Ammon's horn (tissue), 1 donor: ENCODE measurements around the gene P3R3URF.

Source experiments
- DNase-seq: peaks from one replicate; pipeline ENCODE4 v3.0.0-alpha.2; 2016; ENCODE audit warnings: low spot score

P3R3URF gene

DNA sequence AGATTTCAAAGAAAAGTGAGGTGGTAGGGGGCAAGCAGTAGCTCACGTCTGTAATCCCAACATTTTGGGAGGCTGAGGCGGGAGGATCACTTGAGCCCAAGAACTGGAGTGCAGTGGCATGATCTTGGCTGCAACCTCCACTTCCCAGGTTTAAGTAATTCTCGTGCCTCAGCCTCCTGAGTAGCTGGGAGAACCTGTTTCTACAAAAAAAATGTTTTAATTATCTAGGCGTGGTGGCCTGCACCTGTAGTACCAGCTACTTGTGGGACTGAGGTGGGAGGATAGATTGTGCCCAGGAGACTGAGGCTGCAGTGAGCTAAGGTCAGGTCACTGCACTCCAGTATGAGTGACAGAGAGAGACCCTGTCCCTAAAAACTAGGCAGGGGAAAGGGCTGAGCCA, 4.0 kb downstream of the P3R3URF start:
- DNase-seq = no peak

DNA sequence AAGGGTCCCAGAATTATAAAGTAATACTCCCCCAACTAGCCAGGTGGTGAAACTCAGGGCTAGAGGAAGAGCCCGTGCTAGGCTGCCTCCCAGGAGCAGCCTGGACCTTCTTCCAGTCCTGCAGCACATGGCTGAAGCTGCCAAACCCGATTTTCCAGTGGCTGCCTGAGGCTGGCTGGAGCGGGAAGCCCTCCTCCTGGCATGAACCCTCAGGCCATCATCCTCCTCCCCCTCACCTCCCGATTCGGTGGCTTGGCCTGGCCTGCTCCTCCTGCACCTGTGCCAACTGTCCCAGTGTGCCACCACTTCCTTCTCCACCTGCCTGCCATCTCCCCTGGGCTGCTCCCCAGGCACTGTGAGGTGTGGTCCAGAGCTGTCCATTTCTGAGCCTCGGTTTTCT, 4.4 kb downstream of the P3R3URF start:
- DNase-seq = no peak

DNA sequence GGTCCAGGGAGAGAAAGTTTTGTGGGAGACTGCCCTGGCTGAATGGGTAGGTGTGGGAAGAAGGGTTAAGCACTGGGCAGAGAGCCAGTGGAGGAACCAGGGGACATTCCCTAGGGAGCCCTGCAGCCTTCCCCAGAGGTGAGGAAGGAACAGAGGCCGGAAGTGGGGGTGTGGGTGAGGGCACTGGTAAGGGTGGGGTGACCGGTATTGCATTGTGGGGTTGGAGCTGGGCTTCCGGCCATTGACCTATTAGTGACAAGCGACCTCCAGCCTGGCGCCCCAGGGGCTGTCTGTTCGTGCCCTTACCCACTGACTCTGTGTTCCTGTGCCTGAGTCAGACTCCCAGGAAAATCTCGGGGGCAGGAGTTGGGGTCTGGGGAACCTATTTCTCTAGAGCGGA, 4.9 kb downstream of the P3R3URF start:
- no peak for DNase-seq

- DNase-seq = no peak
These were observed 6.4 kb downstream of the P3R3URF start for GRCh38 chr1:46169811-46170454.

- DNase-seq = no peak
These were observed 7.8 kb downstream of the P3R3URF start for GRCh38 chr1:46168477-46168876.

DNA sequence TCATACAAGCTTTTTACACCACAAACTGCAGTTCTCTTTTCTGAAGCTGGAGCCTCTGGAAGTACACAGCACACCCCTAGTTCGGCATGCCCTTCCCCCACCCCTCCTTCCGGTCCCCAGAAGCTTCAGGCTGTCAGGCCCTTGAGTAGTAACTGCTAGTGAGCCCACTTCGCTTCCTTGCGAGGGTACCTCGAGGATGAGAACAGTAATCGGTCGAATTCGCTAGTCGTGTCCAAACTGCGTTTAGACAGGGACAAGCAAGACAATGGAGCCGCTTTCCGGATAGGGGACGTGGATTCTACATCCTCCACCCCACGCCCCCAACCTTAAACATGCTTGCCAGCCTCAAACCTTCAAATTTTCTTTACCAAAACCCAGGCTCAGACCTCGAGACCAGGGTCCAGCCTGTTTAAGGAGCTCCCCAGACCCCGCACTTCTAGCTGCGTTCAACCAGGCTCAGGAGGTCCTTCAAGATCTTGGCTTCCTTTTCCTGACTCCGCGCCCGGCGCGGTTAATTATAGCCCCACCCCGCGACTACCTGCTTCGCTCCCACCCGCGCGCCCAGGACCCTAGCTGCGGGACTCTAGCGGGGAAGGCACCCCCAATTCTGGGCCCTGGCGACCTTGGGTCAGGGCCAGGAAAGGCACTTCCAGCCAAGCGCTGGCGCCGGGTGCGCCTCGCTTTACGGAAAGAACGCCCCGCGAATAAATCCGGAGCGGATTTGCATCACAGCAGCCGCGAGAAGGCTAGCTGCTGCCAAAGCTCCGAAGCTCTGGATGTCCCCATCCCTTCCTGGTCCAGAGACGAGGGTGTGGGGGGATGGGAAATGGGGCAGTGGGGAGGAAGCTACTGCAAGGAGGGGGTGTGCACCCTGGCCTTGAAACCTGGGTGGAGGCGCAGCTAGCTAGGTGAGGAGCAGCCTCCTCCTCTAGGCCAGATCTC, 9.5 kb downstream of the P3R3URF start:
- DNase-seq = no peak

DNA sequence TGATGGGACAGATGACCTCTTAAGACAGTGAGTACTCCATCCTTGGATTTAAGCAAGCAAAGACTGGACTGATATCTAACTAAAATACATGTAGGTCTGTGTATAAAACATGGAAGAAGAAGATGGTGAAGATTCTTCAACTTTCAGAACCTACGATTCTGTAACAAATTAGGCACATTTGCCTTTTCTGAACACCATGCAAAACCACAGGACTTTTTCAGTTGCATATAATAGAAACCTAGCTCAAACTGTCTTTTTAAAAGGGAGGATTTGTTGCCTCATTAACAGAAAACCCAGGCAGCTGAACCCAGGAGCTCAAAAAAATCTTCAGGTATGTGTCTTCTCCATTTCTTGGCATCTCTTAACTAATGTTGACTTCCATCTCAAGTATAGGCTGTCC, 16.1 kb downstream of the P3R3URF start:
- no peak for DNase-seq

DNA sequence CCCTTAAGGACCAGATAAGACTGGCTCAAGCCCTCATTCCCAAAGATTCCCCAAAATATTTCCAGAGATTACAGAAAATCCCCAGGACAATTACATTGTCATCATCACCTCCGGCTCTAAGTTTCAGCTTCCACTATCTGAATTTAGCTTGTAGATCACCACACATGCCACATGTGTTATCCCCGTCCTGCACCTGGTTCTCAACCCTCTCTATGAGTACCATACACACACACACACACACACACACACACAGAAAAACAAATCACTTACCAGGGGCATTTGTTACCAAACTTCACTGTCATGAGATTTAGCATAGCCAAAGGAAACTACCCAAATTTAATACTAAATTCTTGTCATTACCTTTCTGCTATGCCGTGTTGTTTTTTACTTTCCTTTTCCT, 16.8 kb downstream of the P3R3URF start:
- DNase-seq = no peak

DNA sequence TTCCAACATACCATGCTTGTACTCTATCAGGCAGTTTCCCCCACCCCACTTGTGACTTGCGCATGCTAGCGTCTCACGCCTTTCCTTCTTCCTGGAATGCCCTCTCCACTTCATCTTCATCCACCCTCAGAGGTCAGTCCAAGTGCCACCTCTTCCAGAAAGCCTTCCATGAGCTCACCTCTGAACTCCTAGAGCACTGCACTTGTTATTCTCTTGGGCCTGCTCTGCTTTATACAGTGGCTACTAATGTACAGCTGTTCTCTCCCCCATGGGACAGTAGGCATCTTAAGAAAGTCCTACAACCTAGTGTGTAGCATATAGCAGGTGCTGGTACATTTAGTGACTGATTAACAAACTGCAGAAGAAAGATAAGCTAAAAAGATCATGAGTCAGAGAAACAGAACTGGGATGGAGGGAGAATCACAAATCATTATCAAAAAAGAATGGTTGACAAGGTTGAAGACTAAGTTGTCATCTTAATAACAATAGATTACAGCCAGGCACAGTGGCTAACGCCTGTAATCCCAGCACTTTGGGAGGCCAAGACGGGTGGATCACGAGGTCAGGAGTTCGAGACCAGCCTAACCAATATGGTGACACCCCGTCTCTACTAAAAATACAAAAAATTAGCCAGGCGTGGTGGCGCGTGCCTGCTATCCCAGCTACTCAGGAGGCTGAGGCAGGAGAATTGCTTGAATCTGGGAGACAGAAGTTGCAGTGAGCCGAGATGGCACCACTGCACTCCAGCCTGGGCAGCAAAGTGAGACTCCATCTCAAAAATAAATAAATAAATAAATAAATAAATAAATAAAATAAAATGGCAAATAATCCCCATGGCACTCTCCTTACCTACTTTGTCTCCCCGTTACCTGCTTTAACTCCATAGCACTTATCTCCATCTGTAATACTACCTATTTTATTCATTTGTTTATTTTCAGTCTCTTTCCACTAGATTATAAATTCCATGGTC, 17.7 kb downstream of the P3R3URF start:
- DNase-seq = no peak

DNA sequence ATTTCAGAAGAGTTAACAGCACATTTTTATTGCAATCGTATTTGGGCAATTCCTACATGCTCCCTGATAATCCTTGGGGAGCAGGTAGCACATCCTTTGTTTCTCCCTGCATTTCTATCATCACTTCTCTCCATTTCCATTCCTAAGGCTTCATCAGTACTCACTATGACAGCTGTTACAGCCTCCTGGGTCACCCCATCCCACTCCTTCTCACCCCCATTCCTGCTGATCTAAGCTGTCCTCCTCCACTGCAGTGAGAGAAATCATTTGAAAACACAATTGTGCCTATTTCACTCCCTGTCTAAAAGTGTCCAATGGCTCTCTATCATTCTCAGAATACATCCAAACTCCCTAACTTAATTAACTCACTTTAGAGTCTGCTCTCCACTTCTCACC, 18.4 kb downstream of the P3R3URF start:
- no peak for DNase-seq

GRCh38 chr1:46153732-46154131, 22.6 kb downstream of the P3R3URF start:
- no peak for DNase-seq

- DNase-seq = no peak
These were observed 23.1 kb downstream of the P3R3URF start for GRCh38 chr1:46153228-46153627.

GRCh38 chr1:46152016-46152415, 24.3 kb downstream of the P3R3URF start:
- DNase-seq = no peak

- DNase-seq = no peak
These were observed 26.2 kb downstream of the P3R3URF start for GRCh38 chr1:46150085-46150484.

- DNase-seq = no peak
These were observed 28.0 kb downstream of the P3R3URF start for GRCh38 chr1:46148318-46148717.

- no peak for DNase-seq
These were observed 38.4 kb downstream of the P3R3URF start for GRCh38 chr1:46137916-46138315.

DNA sequence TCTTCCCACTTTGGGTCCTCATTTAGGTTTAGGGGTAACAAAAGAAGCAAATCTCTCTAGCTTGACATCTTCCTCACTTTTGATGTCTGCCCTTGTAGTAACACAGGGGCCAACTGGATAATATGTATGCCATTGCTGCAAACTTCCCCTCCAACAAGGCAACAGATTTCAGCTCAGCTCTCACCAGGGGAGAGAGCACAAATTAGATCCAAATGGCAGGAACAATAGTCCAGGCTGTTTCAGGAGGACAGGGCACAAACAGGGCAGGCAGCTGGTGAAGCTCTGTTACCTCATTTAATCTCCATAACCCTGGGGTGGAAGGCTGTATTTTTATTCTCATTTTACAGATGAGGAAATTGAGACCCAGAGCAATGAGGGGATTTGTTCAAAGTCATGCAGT, 39.6 kb downstream of the P3R3URF start:
- no peak for DNase-seq

DNA sequence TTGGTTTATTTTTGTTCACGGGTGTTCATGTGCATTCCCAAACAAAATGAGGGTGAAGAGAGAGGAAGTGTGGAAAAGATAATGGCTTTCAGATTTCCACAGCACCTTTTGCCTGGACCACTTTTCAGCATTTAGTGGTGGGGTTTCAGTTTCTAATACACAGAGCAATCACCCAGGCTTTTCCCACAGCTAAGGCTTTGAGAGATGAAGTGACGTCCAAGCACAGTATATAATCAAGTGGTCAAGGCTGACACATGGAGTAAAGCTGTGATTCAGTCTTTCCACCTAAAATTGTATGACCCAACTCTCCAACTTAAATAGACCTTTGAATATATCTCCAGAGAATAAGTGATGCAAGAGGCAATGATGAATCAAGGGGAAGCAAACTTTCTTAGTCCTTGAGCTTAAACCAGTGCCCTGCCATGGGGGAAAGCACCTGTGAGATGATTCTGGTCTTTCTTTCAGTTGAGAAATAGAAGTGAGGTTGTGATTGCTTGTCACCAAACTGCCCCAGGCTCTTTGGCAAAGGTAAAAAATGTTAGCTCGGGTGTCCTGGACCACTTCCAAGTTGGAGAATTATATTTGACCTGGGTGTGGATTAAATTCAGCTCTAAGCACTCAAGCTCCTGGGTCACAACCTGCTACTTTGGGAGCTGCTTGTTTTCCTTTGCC, 41.5 kb downstream of the P3R3URF start:
- no peak for DNase-seq

DNA sequence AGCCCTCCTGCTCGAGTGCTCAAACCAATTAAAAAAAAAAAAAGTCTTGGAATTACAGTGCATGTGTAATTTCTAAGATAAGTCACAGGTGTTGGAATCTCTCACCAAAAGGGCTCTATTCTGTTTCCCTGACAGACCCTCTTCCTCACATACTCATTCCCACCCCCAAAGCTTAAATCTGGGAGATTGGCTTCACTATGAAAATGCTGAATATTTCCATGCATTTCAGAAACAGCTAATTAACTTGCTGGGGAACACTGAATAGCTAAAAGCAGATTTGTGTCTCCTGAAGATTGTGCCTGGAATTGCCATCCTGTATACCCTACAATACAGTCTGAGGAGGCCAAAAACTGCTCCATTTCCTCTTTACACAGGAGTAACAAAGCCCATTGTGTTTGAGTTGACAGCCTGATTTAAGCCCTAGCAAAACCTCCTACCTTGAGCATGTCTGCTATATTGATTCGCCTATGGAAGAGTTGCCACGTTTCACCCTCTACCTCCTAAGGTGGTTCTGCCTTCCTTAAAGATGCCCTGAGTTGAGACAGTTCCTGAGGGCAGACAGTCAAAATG, 42.4 kb downstream of the P3R3URF start:
- no peak for DNase-seq

DNA sequence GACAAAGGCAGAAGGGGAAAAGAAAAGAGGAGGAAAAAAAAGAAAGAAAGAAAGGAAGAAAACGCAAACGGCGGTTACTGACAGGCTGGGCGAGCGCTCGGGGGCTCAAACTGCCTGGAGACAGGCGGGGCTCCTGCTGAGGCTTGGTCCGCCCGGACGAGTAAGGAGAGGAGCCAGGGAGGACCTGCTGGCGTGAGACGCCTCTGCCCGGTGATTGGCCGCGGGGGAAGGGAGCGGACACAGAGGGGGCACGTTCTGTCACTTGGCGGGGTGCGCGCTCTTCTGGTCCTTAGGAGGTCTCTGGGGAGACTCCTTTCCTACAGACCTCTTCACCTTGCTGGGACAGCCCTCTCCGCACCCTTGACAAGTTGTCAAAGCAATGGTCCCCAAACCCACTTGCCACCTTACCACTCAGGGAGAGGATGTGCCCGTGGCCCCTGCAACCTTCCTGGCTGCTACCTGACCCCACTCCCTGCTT, 43.1 kb downstream of the P3R3URF start:
- no peak for DNase-seq

DNA sequence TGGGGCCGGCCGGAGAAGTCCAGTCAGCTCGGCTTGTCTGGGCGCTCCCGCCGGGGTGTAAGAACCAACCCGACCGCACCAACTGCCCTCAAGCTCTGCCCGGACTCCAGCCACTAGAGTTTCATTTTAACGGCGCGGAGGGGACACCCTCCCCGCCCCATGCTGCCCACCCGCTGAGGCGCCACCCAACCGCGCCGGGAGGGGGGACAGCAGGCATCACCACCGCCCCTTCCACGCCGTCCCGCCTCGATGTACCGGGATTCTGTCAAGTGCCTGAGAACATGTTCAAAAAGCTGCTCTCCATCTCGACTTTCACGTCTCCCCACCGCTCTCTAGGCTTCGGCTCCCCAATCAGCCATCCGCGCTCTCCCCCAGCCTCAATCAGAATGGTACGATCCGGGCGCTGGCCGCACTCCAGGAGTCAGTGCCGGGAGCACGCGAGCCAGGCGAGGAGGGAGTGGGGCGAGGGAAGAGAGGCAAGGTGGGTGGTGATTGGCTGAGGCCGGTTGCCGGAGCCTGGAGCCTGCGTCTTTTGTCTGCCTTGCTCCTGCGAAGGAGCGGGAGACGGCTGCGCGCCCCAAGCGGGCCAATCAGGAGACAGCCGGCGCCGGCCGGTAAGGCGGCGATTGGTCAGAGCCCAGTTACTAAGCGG, 43.6 kb downstream of the P3R3URF start, which contains the start of gene PIK3R3:
Gene PIK3R3 (minus strand): TSS at position 101 of the 652 bp plus-strand sequence. CDS start 677 bp downstream, outside the sequence.
- peak; percentile 99 for DNase-seq
